Measurements from ENCODE around the gene EIF1AY.
"Not testable (repeated sequence)": the region's sequence is repeated elsewhere in the genome, so short reads cannot be mapped to it uniquely, and the experiment has no call there.

EIF1AY gene

GRCh38 chrY:20575531-20576121 is at the start of gene EIF1AY:
Gene EIF1AY (plus strand): TSS chrY:20575776. CDS start chrY:20575872, 96 bp downstream.
- no peak for DNase-seq

GRCh38 chrY:20528435-20528834 is 47.1 kb upstream of the EIF1AY start:
- no peak for DNase-seq

- DNase-seq = no peak
Observed at GRCh38 chrY:20538186-20538585, 37.4 kb upstream of the EIF1AY start.

- no peak for DNase-seq
Observed at GRCh38 chrY:20538933-20539332, 36.6 kb upstream of the EIF1AY start.

GRCh38 chrY:20544451-20544960 is 31.1 kb upstream of the EIF1AY start:
- DNase-seq = no peak

- DNase-seq = no peak
Observed at GRCh38 chrY:20546071-20546470, 29.5 kb upstream of the EIF1AY start.

- no peak for DNase-seq
Observed at GRCh38 chrY:20549289-20549688, 26.3 kb upstream of the EIF1AY start.

- no peak for DNase-seq
Observed at GRCh38 chrY:20551840-20552239, 23.7 kb upstream of the EIF1AY start.

GRCh38 chrY:20552764-20553323 is 22.7 kb upstream of the EIF1AY start:
- not testable (repeated sequence) for DNase-seq

- DNase-seq = no peak
Observed at GRCh38 chrY:20555820-20556219, 19.8 kb upstream of the EIF1AY start.

- no peak for DNase-seq
Observed at GRCh38 chrY:20558677-20559076, 16.9 kb upstream of the EIF1AY start.

GRCh38 chrY:20559873-20560512 is 15.6 kb upstream of the EIF1AY start:
- DNase-seq = no peak

- no peak for DNase-seq
Observed at GRCh38 chrY:20571306-20571705, 4.3 kb upstream of the EIF1AY start.

GRCh38 chrY:20576506-20576905 is 930 bp downstream of the EIF1AY start:
- DNase-seq = no peak

GRCh38 chrY:20578206-20578605 is 2.6 kb downstream of the EIF1AY start:
- DNase-seq = no peak

- no peak for DNase-seq
Observed at GRCh38 chrY:20581687-20582086, 6.1 kb downstream of the EIF1AY start.

- no peak for DNase-seq
Observed at GRCh38 chrY:20586161-20586560, 10.6 kb downstream of the EIF1AY start.
